HEK293T (cell line): ENCODE measurements around the gene DDOST.

Experiments used
- CTCF ChIA-PET: fragments of 350-600 bp; formaldehyde crosslinking; extraction: SDS; loops from one replicate; lab custom pipeline; 2021; ENCODE audit warnings: antibody characterized with exemption, inconsistent platforms; lab: Yijun Ruan, JAX
- POLR2A ChIA-PET: fragments of 350-600 bp; formaldehyde crosslinking; extraction: SDS; loops from one replicate; lab custom pipeline; 2020; ENCODE audit warnings: antibody characterized with exemption, inconsistent platforms; lab: Yijun Ruan, JAX
- DNase-seq: peaks from one replicate; pipeline ENCODE4 v3.0.0; 2012; ENCODE audit warnings: mixed read lengths; ENCODE audit errors: extremely low spot score
- ARNT ChIP-seq: fragments of 450-650 bp; IDR thresholded peaks from 2 replicates; pipeline ENCODE4 v1.6.1; 2017; ENCODE audit warnings: mild to moderate bottlenecking
- BHLHE40 ChIP-seq: fragments of 450-650 bp; IDR thresholded peaks from 2 replicates; pipeline ENCODE4 v1.6.1; 2016; ENCODE audit warnings: mild to moderate bottlenecking, moderate library complexity, borderline replicate concordance
- CTBP1 ChIP-seq: fragments of 450-650 bp; IDR thresholded peaks from 2 replicates; pipeline ENCODE4 v1.6.1; 2016; ENCODE audit warnings: borderline replicate concordance
- ELF4 ChIP-seq: fragments of 450-650 bp; IDR thresholded peaks from 2 replicates; pipeline ENCODE4 v1.6.1; 2017; ENCODE audit warnings: antibody characterized with exemption
- FOXA1 ChIP-seq: fragments of 450-650 bp; IDR thresholded peaks from 2 replicates; pipeline ENCODE4 v1.6.1; 2016; ENCODE audit warnings: mild to moderate bottlenecking
- FOXK2 ChIP-seq: fragments of 450-650 bp; IDR thresholded peaks from 2 replicates; pipeline ENCODE4 v1.6.1; 2016; ENCODE audit warnings: mild to moderate bottlenecking
- FOXM1 ChIP-seq: fragments of 450-650 bp; IDR thresholded peaks from 2 replicates; pipeline ENCODE4 v1.6.1; 2017; ENCODE audit warnings: mild to moderate bottlenecking, borderline replicate concordance
- HDGF ChIP-seq: fragments of 450-650 bp; IDR thresholded peaks from 2 replicates; pipeline ENCODE4 v1.6.1; 2017; ENCODE audit warnings: antibody characterized with exemption, borderline replicate concordance
- L3MBTL2 ChIP-seq: fragments of 450-650 bp; conservative IDR thresholded peaks from 2 replicates; pipeline ENCODE4 v1.6.1; 2016; ENCODE audit warnings: mild to moderate bottlenecking
- LEF1 ChIP-seq: fragments of 450-650 bp; IDR thresholded peaks from 2 replicates; pipeline ENCODE4 v1.6.1; 2017; ENCODE audit warnings: mild to moderate bottlenecking, borderline replicate concordance
- NFRKB ChIP-seq: fragments of 450-650 bp; IDR thresholded peaks from 2 replicates; pipeline ENCODE4 v1.6.1; 2016; ENCODE audit warnings: mild to moderate bottlenecking, moderate library complexity
- SP1 ChIP-seq: fragments of 450-650 bp; IDR thresholded peaks from 2 replicates; pipeline ENCODE4 v1.6.1; 2017
- SUZ12 ChIP-seq: fragments of 450-650 bp; IDR thresholded peaks from 2 replicates; pipeline ENCODE4 v1.6.1; 2016; ENCODE audit warnings: mild to moderate bottlenecking
- TARDBP ChIP-seq: fragments of 450-650 bp; IDR thresholded peaks from 2 replicates; pipeline ENCODE4 v1.6.1; 2016
- ZNF384 ChIP-seq: fragments of 450-650 bp; IDR thresholded peaks from 2 replicates; pipeline ENCODE4 v1.6.1; 2016
- TF ChIP-seq, protein P1 (sequence below): fragments of 450-650 bp; IDR thresholded peaks from 2 replicates; pipeline ENCODE4 v1.6.1; 2016

Gene DDOST

GRCh38 chr1:20657024-20657423, 4.1 kb downstream of the DDOST start:
- TF ChIP-seq SP1 (no peak), TARDBP (no peak), NFRKB (no peak), CTBP1 (no peak), ARNT (no peak), FOXK2 (no peak)
- ChIA-PET POLR2A (interaction anchor here (0.8 kb wide), 2 partner anchors 9 to 24 kb away, joined by 3 read pairs; partner anchors contain the start of gene PINK1), CTCF (no interaction called here)
- no peak for DNase-seq

DNA sequence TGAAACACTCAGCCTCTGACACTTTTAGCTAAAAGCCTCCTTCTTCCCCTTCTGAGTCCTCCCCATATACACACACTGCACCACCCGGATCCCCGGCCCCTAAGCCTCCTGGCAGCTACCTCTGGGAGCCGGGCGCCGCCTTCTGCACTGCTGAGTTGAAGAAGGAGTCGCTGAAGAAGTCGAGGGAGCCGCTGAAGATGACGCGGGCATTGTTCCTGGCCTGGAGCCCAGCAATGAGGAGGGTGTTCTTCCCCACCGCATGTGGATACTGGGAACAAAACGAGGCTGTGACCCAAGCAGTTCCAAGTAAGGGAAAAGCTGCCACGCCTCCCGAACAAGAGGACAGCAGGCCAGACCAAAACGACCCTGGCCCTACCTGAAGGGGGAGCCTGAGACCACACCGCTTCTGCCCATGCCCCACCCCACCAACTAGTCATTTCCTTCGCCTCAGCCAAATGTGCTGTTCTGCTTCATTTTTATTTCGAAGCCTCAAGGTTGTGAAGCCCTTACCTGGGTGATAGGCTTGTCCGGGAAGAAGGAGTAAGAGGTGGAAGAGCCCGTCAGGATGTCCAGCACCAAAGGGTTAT, 7.0 kb downstream of the DDOST start:
- TF ChIP-seq ZNF384 (no peak), FOXK2 (no peak), HDGF (no peak), FOXA1 (no peak), L3MBTL2 (no peak)
- ChIA-PET CTCF (no interaction called here), POLR2A (no interaction called here)
- DNase-seq = no peak

DNA sequence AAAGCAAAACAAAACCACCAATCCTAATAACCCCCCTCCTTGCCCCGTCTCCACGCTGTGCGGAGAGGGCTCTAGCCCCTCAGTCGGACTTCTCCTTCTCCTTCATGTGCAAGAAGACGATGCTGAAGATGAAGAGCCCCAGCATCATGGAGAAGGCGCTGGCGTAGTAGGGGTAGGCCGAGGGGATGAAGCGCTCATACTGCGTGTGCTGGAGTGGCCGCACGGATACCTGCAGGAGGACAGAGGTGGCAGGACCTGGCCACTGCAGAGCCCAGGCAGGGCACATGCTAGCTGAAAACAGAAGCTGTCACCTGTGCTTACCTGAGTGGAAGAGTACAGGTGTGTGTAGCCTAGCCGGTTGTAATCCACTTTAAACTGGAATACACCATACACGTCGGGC, 8.9 kb downstream of the DDOST start:
- POLR2A ChIA-PET = interaction anchor here (1.2 kb wide), 1 partner anchor 9 kb away, joined by 4 read pairs; the partner anchor contains the start of gene DDOST
- CTCF ChIA-PET = interaction anchor here (0.7 kb wide), 1 partner anchor 439 kb away, joined by 3 read pairs; no protein-coding TSS in a partner anchor
- no peak for DNase-seq
- TF ChIP-seq SP1 (no peak), BHLHE40 (no peak), ELF4 (no peak), LEF1 (no peak), HDGF (no peak), CTBP1 (no peak), FOXM1 (no peak), ARNT (no peak), SUZ12 (no peak), TARDBP (no peak), FOXA1 (no peak), ZNF384 (no peak), FOXK2 (no peak), L3MBTL2 (no peak), NFRKB (no peak)
- TF ChIP-seq, protein P1, sequence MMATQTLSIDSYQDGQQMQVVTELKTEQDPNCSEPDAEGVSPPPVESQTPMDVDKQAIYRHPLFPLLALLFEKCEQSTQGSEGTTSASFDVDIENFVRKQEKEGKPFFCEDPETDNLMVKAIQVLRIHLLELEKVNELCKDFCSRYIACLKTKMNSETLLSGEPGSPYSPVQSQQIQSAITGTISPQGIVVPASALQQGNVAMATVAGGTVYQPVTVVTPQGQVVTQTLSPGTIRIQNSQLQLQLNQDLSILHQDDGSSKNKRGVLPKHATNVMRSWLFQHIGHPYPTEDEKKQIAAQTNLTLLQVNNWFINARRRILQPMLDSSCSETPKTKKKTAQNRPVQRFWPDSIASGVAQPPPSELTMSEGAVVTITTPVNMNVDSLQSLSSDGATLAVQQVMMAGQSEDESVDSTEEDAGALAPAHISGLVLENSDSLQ = no peak

GRCh38 chr1:20648946-20649345, 12.2 kb downstream of the DDOST start:
- DNase-seq = no peak
- CTCF ChIA-PET = no interaction called here
- TF ChIP-seq ARNT (no peak), TARDBP (no peak), CTBP1 (no peak), ZNF384 (no peak)
- POLR2A ChIA-PET = interaction anchor here (3.4 kb wide), 1 partner anchor 12 kb away, joined by 15 read pairs; the partner anchor contains the start of gene DDOST

- no peak for DNase-seq
- TF ChIP-seq ZNF384 = no peak
- TF ChIP-seq BHLHE40 = no peak
- TF ChIP-seq, protein P1 = no peak
- no peak for TF ChIP-seq ARNT
- TF ChIP-seq L3MBTL2 = no peak
- no peak for TF ChIP-seq NFRKB
- POLR2A ChIA-PET = interaction anchor here (3.4 kb wide), 1 partner anchor 13 kb away, joined by 15 read pairs; the partner anchor contains the start of gene DDOST
- CTCF ChIA-PET = no interaction called here
Observed at GRCh38 chr1:20648438-20648837, 12.7 kb downstream of the DDOST start.

- CTCF ChIA-PET = interaction anchor here (0.7 kb wide), 2 partner anchors 61 to 976 kb away, joined by 3 read pairs; no protein-coding TSS in a partner anchor
- POLR2A ChIA-PET = interaction anchor here (1.7 kb wide), 1 partner anchor 16 kb away, joined by 10 read pairs; the partner anchor contains the start of gene DDOST
- DNase-seq = no peak
- TF ChIP-seq ZNF384 = no peak
- TF ChIP-seq SP1 = no peak
- TF ChIP-seq FOXM1 = no peak
- TF ChIP-seq TARDBP = no peak
- no peak for TF ChIP-seq ELF4
- TF ChIP-seq NFRKB = no peak
- TF ChIP-seq ARNT = no peak
- TF ChIP-seq CTBP1 = no peak
- TF ChIP-seq, protein P1 = no peak
- TF ChIP-seq FOXK2 = no peak
- no peak for TF ChIP-seq LEF1
- no peak for TF ChIP-seq BHLHE40
- no peak for TF ChIP-seq SUZ12
- no peak for TF ChIP-seq L3MBTL2
- no peak for TF ChIP-seq FOXA1
Observed at GRCh38 chr1:20645414-20645813, 15.8 kb downstream of the DDOST start.

DNA sequence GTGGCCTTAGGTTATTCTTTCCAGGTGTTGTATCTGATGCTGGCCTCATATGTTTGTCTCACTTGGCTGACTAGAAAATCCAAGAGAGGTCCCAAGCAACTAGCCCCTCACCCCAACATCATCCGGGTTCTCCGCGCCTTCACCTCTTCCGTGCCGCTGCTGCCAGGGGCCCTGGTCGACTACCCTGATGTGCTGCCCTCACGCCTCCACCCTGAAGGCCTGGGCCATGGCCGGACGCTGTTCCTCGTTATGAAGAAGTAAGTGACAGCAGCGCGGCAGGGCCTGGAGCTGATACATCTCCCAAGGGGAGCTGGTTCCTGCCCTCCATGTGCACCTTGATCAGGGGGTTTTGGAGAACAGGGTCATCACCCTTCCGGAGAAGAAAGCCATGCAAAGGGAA, 16.8 kb downstream of the DDOST start:
- no peak for DNase-seq
- POLR2A ChIA-PET = no interaction called here
- TF ChIP-seq FOXA1 (no peak), HDGF (no peak), BHLHE40 (no peak), FOXK2 (no peak), TARDBP (no peak), ZNF384 (no peak), ELF4 (no peak), FOXM1 (no peak)
- TF ChIP-seq, protein P1 = no peak
- CTCF ChIA-PET = no interaction called here
